ENCODE results near the gene TNNT2. TPM values are rescaled to one million over a fixed set of nuclear protein-coding genes. Genes with fewer than 3 reads are reported as not detected.

TNNT2 gene
- total RNA-seq, 1 donor from 2014 or later, result 3.3 TPM

GRCh38 chr1:201422436-201423030 is 45.1 kb upstream of the TNNT2 start:
- DNase-seq (ENCODE audit: low spot score), result no peak
- Mint-ChIP-seq H3K36me3 (ENCODE audit: low read depth, unreplicated experiment) (no peaks in the 10 kb centered on the region), H3K27me3 (ENCODE audit: unreplicated experiment) (peaks cover 12% of the 10 kb centered on the region), H3K4me1 (ENCODE audit: unreplicated experiment) (no peaks in the 10 kb centered on the region), H3K4me3 (ENCODE audit: unreplicated experiment) (no peak overlapping the region), H3K27ac (ENCODE audit: unreplicated experiment) (no peak overlapping the region), H3K9me3 (ENCODE audit: unreplicated experiment) (no peaks in the 10 kb centered on the region)
- TF ChIP-seq CTCF (IDR thresholded peaks at IDR 0.05; ENCODE audit: unreplicated experiment), result no peak

- Mint-ChIP-seq H3K27me3 (ENCODE audit: unreplicated experiment) (peaks cover 10% of the 10 kb centered on the region), H3K27ac (ENCODE audit: unreplicated experiment) (no peak overlapping the region), H3K9me3 (ENCODE audit: unreplicated experiment) (no peaks in the 10 kb centered on the region), H3K36me3 (ENCODE audit: low read depth, unreplicated experiment) (no peaks in the 10 kb centered on the region), H3K4me3 (ENCODE audit: unreplicated experiment) (no peak overlapping the region), H3K4me1 (ENCODE audit: unreplicated experiment) (no peaks in the 10 kb centered on the region)
- no peak for DNase-seq (ENCODE audit: low spot score)
- no peak for TF ChIP-seq CTCF (IDR thresholded peaks at IDR 0.05; ENCODE audit: unreplicated experiment)
Observed at GRCh38 chr1:201422026-201422425, 44.5 kb upstream of the TNNT2 start.

- peaks cover 9% of the 10 kb centered on the region for H3K27me3 Mint-ChIP-seq (ENCODE audit: unreplicated experiment)
- no peaks in the 10 kb centered on the region for H3K4me1 Mint-ChIP-seq (ENCODE audit: unreplicated experiment)
- no peak for TF ChIP-seq CTCF (IDR thresholded peaks at IDR 0.05; ENCODE audit: unreplicated experiment)
- no peak overlapping the region for H3K4me3 Mint-ChIP-seq (ENCODE audit: unreplicated experiment)
- no peak for DNase-seq (ENCODE audit: low spot score)
- H3K36me3 Mint-ChIP-seq (ENCODE audit: low read depth, unreplicated experiment), result no peaks in the 10 kb centered on the region
- H3K9me3 Mint-ChIP-seq (ENCODE audit: unreplicated experiment), result no peaks in the 10 kb centered on the region
- H3K27ac Mint-ChIP-seq (ENCODE audit: unreplicated experiment), result no peak overlapping the region
Observed at GRCh38 chr1:201421041-201421440, 43.6 kb upstream of the TNNT2 start.

GRCh38 chr1:201420608-201421002 is 43.1 kb upstream of the TNNT2 start:
- peaks cover 7% of the 10 kb centered on the region for H3K27me3 Mint-ChIP-seq (ENCODE audit: unreplicated experiment)
- H3K4me1 Mint-ChIP-seq (ENCODE audit: unreplicated experiment), result no peaks in the 10 kb centered on the region
- no peak for DNase-seq (ENCODE audit: low spot score)
- H3K27ac Mint-ChIP-seq (ENCODE audit: unreplicated experiment), result no peak overlapping the region
- no peaks in the 10 kb centered on the region for H3K9me3 Mint-ChIP-seq (ENCODE audit: unreplicated experiment)
- H3K36me3 Mint-ChIP-seq (ENCODE audit: low read depth, unreplicated experiment), result no peaks in the 10 kb centered on the region
- no peak overlapping the region for H3K4me3 Mint-ChIP-seq (ENCODE audit: unreplicated experiment)
- no peak for TF ChIP-seq CTCF (IDR thresholded peaks at IDR 0.05; ENCODE audit: unreplicated experiment)

- no peak for TF ChIP-seq CTCF (IDR thresholded peaks at IDR 0.05; ENCODE audit: unreplicated experiment)
- DNase-seq (ENCODE audit: low spot score), result no peak
- Mint-ChIP-seq H3K4me3 (ENCODE audit: unreplicated experiment) (no peak overlapping the region), H3K4me1 (ENCODE audit: unreplicated experiment) (no peaks in the 10 kb centered on the region), H3K9me3 (ENCODE audit: unreplicated experiment) (no peaks in the 10 kb centered on the region), H3K27ac (ENCODE audit: unreplicated experiment) (no peak overlapping the region), H3K36me3 (ENCODE audit: low read depth, unreplicated experiment) (no peaks in the 10 kb centered on the region), H3K27me3 (ENCODE audit: unreplicated experiment) (peaks cover 6% of the 10 kb centered on the region)
Observed at GRCh38 chr1:201419746-201420607, 42.5 kb upstream of the TNNT2 start.

Data from endothelial cell (in vitro differentiated cells).